ENCODE measurements around the gene UBE2J2. TPM values are rescaled to one million over a fixed set of nuclear protein-coding genes. Genes with fewer than 3 reads are reported as not detected.

UBE2J2 gene
- total RNA-seq, 2 donors from 2014 or later = 69.9 to 72.7 TPM

- no peak for TF ChIP-seq CTCF (conservative IDR thresholded peaks at IDR 0.05)
- no peak for DNase-seq
- Histone ChIP-seq H3K4me1 (ENCODE audit: control insufficient read depth, insufficient read depth, low read length) (no peaks in the 10 kb centered on the region), H3K27me3 (ENCODE audit: control insufficient read depth, insufficient read depth, low read length, poor library complexity, severe bottlenecking) (no peaks in the 10 kb centered on the region), H3K36me3 (ENCODE audit: control insufficient read depth, insufficient read depth, low read length) (peaks cover 47% of the 10 kb centered on the region), H3K27ac (ENCODE audit: low read depth, low read length) (no peak overlapping the region), H3K9ac (ENCODE audit: extremely low read depth, low read length, poor library complexity, severe bottlenecking) (no peak overlapping the region), H3K4me3 (ENCODE audit: low read length) (no peak overlapping the region), H3K9me3 (ENCODE audit: control insufficient read depth, low read length) (no peaks in the 10 kb centered on the region)
- H3K9me3 Mint-ChIP-seq = no peaks in the 10 kb centered on the region
- H3K27me3 Mint-ChIP-seq (ENCODE audit: insufficient read depth) = no peaks in the 10 kb centered on the region
- no peak overlapping the region for H3K4me3 Mint-ChIP-seq
- H3K36me3 Mint-ChIP-seq (ENCODE audit: low read depth) = peaks cover 56% of the 10 kb centered on the region
- H3K4me1 Mint-ChIP-seq = peaks cover 8% of the 10 kb centered on the region
- 95 to 100% methylated on average over 16 to 21 of the region's 21 CpGs for WGBS, 2 experiments (ENCODE audit: insufficient coverage in 1 of 2, insufficient read length in 1 of 2)
- H3K27ac Mint-ChIP-seq = no peak overlapping the region
Observed at GRCh38 chr1:1254667-1254998, 19.0 kb downstream of the UBE2J2 start.

GRCh38 chr1:1253972-1254666, 19.5 kb downstream of the UBE2J2 start:
- Histone ChIP-seq H3K9ac (ENCODE audit: extremely low read depth, low read length, poor library complexity, severe bottlenecking) (no peak overlapping the region), H3K27me3 (ENCODE audit: control insufficient read depth, insufficient read depth, low read length, poor library complexity, severe bottlenecking) (no peaks in the 10 kb centered on the region), H3K9me3 (ENCODE audit: control insufficient read depth, low read length) (no peaks in the 10 kb centered on the region), H3K4me3 (ENCODE audit: low read length) (no peak overlapping the region), H3K27ac (ENCODE audit: low read depth, low read length) (no peak overlapping the region), H3K4me1 (ENCODE audit: control insufficient read depth, insufficient read depth, low read length) (no peaks in the 10 kb centered on the region), H3K36me3 (ENCODE audit: control insufficient read depth, insufficient read depth, low read length) (peaks cover 42% of the 10 kb centered on the region)
- no peak for DNase-seq
- Mint-ChIP-seq H3K4me1 (peaks cover 8% of the 10 kb centered on the region), H3K9me3 (no peaks in the 10 kb centered on the region), H3K27me3 (ENCODE audit: insufficient read depth) (no peaks in the 10 kb centered on the region), H3K27ac (no peak overlapping the region), H3K4me3 (no peak overlapping the region), H3K36me3 (ENCODE audit: low read depth) (peaks cover 51% of the 10 kb centered on the region)
- TF ChIP-seq CTCF (conservative IDR thresholded peaks at IDR 0.05) = no peak
- WGBS, 2 experiments (ENCODE audit: insufficient coverage in 1 of 2, insufficient read length in 1 of 2) = 97% methylated on average over 44 to 50 of the region's 50 CpGs

- Histone ChIP-seq H3K4me3 (ENCODE audit: low read length) (no peak overlapping the region), H3K27ac (ENCODE audit: low read depth, low read length) (no peak overlapping the region), H3K9me3 (ENCODE audit: control insufficient read depth, low read length) (no peaks in the 10 kb centered on the region), H3K27me3 (ENCODE audit: control insufficient read depth, insufficient read depth, low read length, poor library complexity, severe bottlenecking) (no peaks in the 10 kb centered on the region), H3K36me3 (ENCODE audit: control insufficient read depth, insufficient read depth, low read length) (peaks cover 38% of the 10 kb centered on the region), H3K4me1 (ENCODE audit: control insufficient read depth, insufficient read depth, low read length) (no peaks in the 10 kb centered on the region), H3K9ac (ENCODE audit: extremely low read depth, low read length, poor library complexity, severe bottlenecking) (no peak overlapping the region)
- H3K4me1 Mint-ChIP-seq = peaks cover 5% of the 10 kb centered on the region
- 93 to 97% methylated on average over 11 to 12 of the region's 12 CpGs for WGBS, 2 experiments (ENCODE audit: insufficient coverage in 1 of 2, insufficient read length in 1 of 2)
- H3K27ac Mint-ChIP-seq = no peak overlapping the region
- H3K4me3 Mint-ChIP-seq = no peak overlapping the region
- no peak for TF ChIP-seq CTCF (conservative IDR thresholded peaks at IDR 0.05)
- H3K9me3 Mint-ChIP-seq = no peaks in the 10 kb centered on the region
- H3K36me3 Mint-ChIP-seq (ENCODE audit: low read depth) = peaks cover 47% of the 10 kb centered on the region
- DNase-seq = no peak
- no peaks in the 10 kb centered on the region for H3K27me3 Mint-ChIP-seq (ENCODE audit: insufficient read depth)
Observed at GRCh38 chr1:1253314-1253713, 20.3 kb downstream of the UBE2J2 start.
